Measurements from ENCODE around the gene SMTNL2.

- TF ChIP-seq POLR2A (IDR thresholded peaks at IDR 0.05) (no peak), CTCF (IDR thresholded peaks at IDR 0.05) (no peak)
Measured at GRCh38 chr17:4559139-4559791, 25.1 kb upstream of the SMTNL2 start.
